ENCODE results near the gene FKBP5.

DNA sequence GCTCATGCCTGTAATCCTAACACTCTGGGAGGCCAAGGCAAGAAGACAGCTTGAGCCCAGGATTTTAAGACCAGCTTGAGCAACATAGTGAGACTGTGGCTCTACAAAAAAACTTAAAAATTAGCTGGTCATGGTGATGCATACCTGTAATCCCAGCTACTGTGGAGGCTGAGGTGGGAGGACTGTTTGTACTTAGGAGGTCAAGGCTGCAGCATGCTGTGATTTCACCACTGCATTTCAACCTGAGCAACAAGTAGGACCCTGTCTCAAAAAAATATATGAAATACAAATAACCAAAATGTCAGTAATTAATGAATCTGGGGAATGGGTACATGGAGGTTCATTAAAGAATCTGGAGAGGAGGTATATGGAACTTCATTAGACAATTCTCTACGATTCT, 9.9 kb downstream of the FKBP5 start:
- TF ChIP-seq, protein P1, sequence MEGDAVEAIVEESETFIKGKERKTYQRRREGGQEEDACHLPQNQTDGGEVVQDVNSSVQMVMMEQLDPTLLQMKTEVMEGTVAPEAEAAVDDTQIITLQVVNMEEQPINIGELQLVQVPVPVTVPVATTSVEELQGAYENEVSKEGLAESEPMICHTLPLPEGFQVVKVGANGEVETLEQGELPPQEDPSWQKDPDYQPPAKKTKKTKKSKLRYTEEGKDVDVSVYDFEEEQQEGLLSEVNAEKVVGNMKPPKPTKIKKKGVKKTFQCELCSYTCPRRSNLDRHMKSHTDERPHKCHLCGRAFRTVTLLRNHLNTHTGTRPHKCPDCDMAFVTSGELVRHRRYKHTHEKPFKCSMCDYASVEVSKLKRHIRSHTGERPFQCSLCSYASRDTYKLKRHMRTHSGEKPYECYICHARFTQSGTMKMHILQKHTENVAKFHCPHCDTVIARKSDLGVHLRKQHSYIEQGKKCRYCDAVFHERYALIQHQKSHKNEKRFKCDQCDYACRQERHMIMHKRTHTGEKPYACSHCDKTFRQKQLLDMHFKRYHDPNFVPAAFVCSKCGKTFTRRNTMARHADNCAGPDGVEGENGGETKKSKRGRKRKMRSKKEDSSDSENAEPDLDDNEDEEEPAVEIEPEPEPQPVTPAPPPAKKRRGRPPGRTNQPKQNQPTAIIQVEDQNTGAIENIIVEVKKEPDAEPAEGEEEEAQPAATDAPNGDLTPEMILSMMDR (conservative IDR thresholded peaks at IDR 0.05 in 1 of 2, IDR thresholded peaks at IDR 0.05 in 1 of 2; ENCODE audit: low read depth in 1 of 2, low read length in 2 of 2), result no peak
- no peak for TF ChIP-seq EZH2 (IDR thresholded peaks at IDR 0.05; ENCODE audit: low read length, missing control alignments)

Data from fibroblast of lung (primary cell).